HepG2 (cell line): ENCODE data around the gene C1QB. TPM values are rescaled to one million over a fixed set of nuclear protein-coding genes. Genes with fewer than 3 reads are reported as not detected.

ENCODE experiments used
- ATF7-NPFF ChIP-seq: sonication (generic); formaldehyde crosslinking; IDR thresholded peaks from 2 replicates; pipeline ENCODE4 v1.8.1; 2023; ENCODE audit warnings: mild to moderate bottlenecking, low read depth, missing genetic modification reagents, moderate library complexity
- CC2D1A ChIP-seq: sonication (generic); formaldehyde crosslinking; IDR thresholded peaks from 2 replicates; pipeline ENCODE4 v1.8.1; 2023; ENCODE audit warnings: mild to moderate bottlenecking, missing genetic modification reagents
- DR1 ChIP-seq: sonication (generic); formaldehyde crosslinking; IDR thresholded peaks from 2 replicates; pipeline ENCODE4 v1.8.0; 2021; ENCODE audit warnings: mild to moderate bottlenecking, missing genetic modification reagents, inconsistent platforms
- ESRRA ChIP-seq: sonication (generic); formaldehyde crosslinking; IDR thresholded peaks from 2 replicates; pipeline ENCODE4 v1.5.1; 2020; ENCODE audit warnings: mild to moderate bottlenecking, low read depth, missing genetic modification reagents
- FOXK2 ChIP-seq: fragments of 450-650 bp; IDR thresholded peaks from 2 replicates; pipeline ENCODE4 v1.6.1; 2016
- KLF12 ChIP-seq: sonication (generic); formaldehyde crosslinking; IDR thresholded peaks from 2 replicates; pipeline ENCODE4 v1.4.0; 2020; ENCODE audit warnings: missing genetic modification reagents, borderline replicate concordance
- MXD4 ChIP-seq: IDR thresholded peaks from 2 replicates; pipeline ENCODE4 v1.6.1; 2016; ENCODE audit warnings: mild to moderate bottlenecking, missing biosample characterization, missing genetic modification reagents
- PAX8 ChIP-seq: sonication (generic); formaldehyde crosslinking; IDR thresholded peaks from 2 replicates; pipeline ENCODE4 v1.8.0; 2022; ENCODE audit warnings: mild to moderate bottlenecking, missing genetic modification reagents, borderline replicate concordance
- POLR2AphosphoS5 ChIP-seq: IDR thresholded peaks from 2 replicates; pipeline ENCODE4 v1.6.1; 2012; ENCODE audit warnings: low read depth, low read length
- SMYD3 ChIP-seq: sonication (generic); formaldehyde crosslinking; IDR thresholded peaks from 2 replicates; pipeline ENCODE4 v1.8.1; 2023; ENCODE audit warnings: mild to moderate bottlenecking, missing genetic modification reagents
- SOX13 ChIP-seq, 3 experiments: fragments of 450-650 bp in 1 of 3; sonication (generic) in 1 of 3; formaldehyde crosslinking in 1 of 3; IDR thresholded peaks in 2 of 3; conservative IDR thresholded peaks in 1 of 3; 2 replicates each; pipeline versions ENCODE4 v1.5.0 to v1.6.1; 2016 to 2020; ENCODE audit warnings: antibody characterized with exemption in 1 of 3, mild to moderate bottlenecking in 1 of 3, missing compliant biosample characterization in 1 of 3, missing genetic modification reagents in 1 of 3, moderate library complexity in 1 of 3
- STAG1 ChIP-seq: sonication (generic); formaldehyde crosslinking; IDR thresholded peaks from 2 replicates; pipeline ENCODE4 v1.4.0; 2020; ENCODE audit warnings: missing genetic modification reagents
- XRCC5 ChIP-seq: fragments of 200-400 bp; formaldehyde crosslinking; optimal IDR thresholded peaks from 2 replicates; pipeline ENCODE3; 2017; ENCODE audit warnings: mild to moderate bottlenecking, low read length
- ZBTB20 ChIP-seq: sonication (generic); formaldehyde crosslinking; IDR thresholded peaks from 2 replicates; pipeline ENCODE4 v1.8.1; 2023; ENCODE audit warnings: missing genetic modification reagents, low read depth, mild to moderate bottlenecking, borderline replicate concordance
- ZFAT ChIP-seq: sonication (generic); formaldehyde crosslinking; conservative IDR thresholded peaks from 2 replicates; pipeline ENCODE4 v1.8.1; 2023; ENCODE audit warnings: missing genetic modification reagents, inconsistent platforms
- ZNF232 ChIP-seq: sonication (generic); formaldehyde crosslinking; IDR thresholded peaks from 2 replicates; pipeline ENCODE4 v1.4.0; 2020; ENCODE audit warnings: missing genetic modification reagents, borderline replicate concordance
- ZNF567 ChIP-seq: sonication (generic); formaldehyde crosslinking; IDR thresholded peaks from 2 replicates; pipeline ENCODE4 v1.8.1; 2023; ENCODE audit warnings: mild to moderate bottlenecking, missing genetic modification reagents, borderline replicate concordance
- ZNF629 ChIP-seq: sonication (generic); formaldehyde crosslinking; conservative IDR thresholded peaks from 2 replicates; pipeline ENCODE4 v1.5.0; 2020; ENCODE audit warnings: missing genetic modification reagents
- ZNF768 ChIP-seq: sonication (generic); formaldehyde crosslinking; IDR thresholded peaks from 2 replicates; pipeline ENCODE4 v1.4.0; 2020; ENCODE audit warnings: missing genetic modification reagents
- ZNF878 ChIP-seq: sonication (generic); formaldehyde crosslinking; IDR thresholded peaks from 2 replicates; pipeline ENCODE4 v1.8.1; 2023; ENCODE audit warnings: mild to moderate bottlenecking, missing genetic modification reagents, moderate library complexity
- polyA plus RNA-seq, 8 experiments: library from polyadenylated mRNA; depleted of rRNA in 3 of 8; stranded (reverse) in 7 of 8; unstranded in 1 of 8; fragments of >200 nt; fragmentation: Illumina TruSeq in 4 of 8; extraction: Trizol in 4 of 8; gene quantifications; 2 replicates each; pipeline versions ENCODE4 v1.2.1 to v1.2.3, GENCODE V29; 2011 to 2016; ENCODE audit warnings: low read depth in 4 of 8, missing spikeins in 1 of 8, mixed read lengths in 1 of 8; ENCODE audit not compliant: insufficient read depth in 1 of 8
- total RNA-seq, 5 experiments: library from RNA; depleted of rRNA; stranded (reverse); fragments of >200 nt; fragmentation: Illumina TruSeq; extraction: Trizol; gene quantifications; 2 replicates each; pipeline ENCODE4 v1.2.3, GENCODE V29; 2016; ENCODE audit warnings: low read depth in 1 of 5
- TF ChIP-seq, protein P1 (sequence below): sonication (generic); formaldehyde crosslinking; IDR thresholded peaks from 2 replicates; pipeline ENCODE4 v1.8.0; 2022; ENCODE audit warnings: missing genetic modification reagents, mild to moderate bottlenecking, borderline replicate concordance
- TF ChIP-seq, protein P2 (sequence below): sonication (generic); formaldehyde crosslinking; IDR thresholded peaks from 2 replicates; pipeline ENCODE4 v1.5.1; 2020; ENCODE audit warnings: mild to moderate bottlenecking, missing genetic modification reagents, moderate library complexity
- TF ChIP-seq, protein P3 (sequence below): IDR thresholded peaks from 2 replicates; pipeline ENCODE4 v1.6.1; 2016; ENCODE audit warnings: mild to moderate bottlenecking, missing biosample characterization, missing genetic modification reagents

Gene C1QB
- total and polyA plus RNA-seq, 2 of the 13 experiments (the other 11 are each of a cell fraction or from before 2014, with no cell fraction given), result not detected

DNA sequence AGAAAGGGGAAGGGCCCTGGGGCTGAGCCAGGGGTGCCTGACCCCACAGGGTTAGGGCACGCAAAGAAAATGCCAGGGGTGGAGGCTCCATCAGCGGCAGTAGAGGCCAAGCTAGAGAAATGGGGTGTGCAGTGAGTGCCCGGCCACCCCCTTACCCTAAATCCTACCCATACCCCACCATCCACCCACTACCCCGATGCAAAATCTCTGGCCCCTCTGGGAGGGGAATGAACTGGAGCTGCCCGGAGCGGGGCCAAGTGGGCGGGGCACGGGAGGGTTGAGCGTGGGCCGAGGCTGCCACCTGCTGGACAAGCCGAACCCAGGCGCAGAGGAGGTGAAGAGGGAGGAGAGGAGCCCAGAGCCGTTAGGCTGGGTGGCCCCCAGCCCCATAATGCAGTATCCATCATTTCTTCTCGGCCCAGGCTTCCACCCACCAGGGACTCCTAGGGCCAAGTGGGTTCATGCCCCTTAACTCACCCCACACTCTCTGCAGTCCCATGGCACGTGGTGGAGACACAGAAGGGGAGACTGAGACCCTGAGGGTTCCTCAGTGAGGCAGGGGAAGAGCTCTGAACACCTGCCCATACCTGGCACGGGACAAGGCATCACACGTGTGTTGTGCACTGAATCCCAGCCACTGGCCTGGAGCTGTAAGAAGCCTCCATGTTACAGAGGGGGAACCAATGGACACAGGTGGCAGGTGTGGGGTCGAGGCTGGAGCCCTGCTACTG lies 11.0 kb upstream of the C1QB start (continued):
- TF ChIP-seq ZNF232 (CRISPR knock-in tag) (no peak), ZNF629 (CRISPR knock-in tag) (no peak), ATF7-NPFF (no peak), XRCC5 (peak; percentile 57), ZNF567 (CRISPR knock-in tag) (no peak), MXD4 (CRISPR knock-in tag) (no peak), ZFAT (CRISPR knock-in tag) (no peak), ESRRA (CRISPR knock-in tag) (no peak), CC2D1A (CRISPR knock-in tag) (no peak), DR1 (CRISPR knock-in tag) (no peak), STAG1 (CRISPR knock-in tag) (peak; percentile 97), FOXK2 (no peak), POLR2AphosphoS5 (no peak), ZNF768 (CRISPR knock-in tag) (0 out of 2 replicates have a peak, but pooled peaks have one; percentile 30), SOX13 (IDR thresholded peaks at IDR 0.05) (no peak), SOX13 (CRISPR knock-in tag; conservative IDR thresholded peaks at IDR 0.05 in 1 of 2, IDR thresholded peaks at IDR 0.05 in 1 of 2) (no peak), SMYD3 (CRISPR knock-in tag) (no peak), PAX8 (CRISPR knock-in tag) (no peak), ZNF878 (CRISPR knock-in tag) (no peak), ZBTB20 (CRISPR knock-in tag) (no peak), KLF12 (CRISPR knock-in tag) (peak; percentile 90; the same call in 1 of the 2 replicates)
- TF ChIP-seq, protein P1, sequence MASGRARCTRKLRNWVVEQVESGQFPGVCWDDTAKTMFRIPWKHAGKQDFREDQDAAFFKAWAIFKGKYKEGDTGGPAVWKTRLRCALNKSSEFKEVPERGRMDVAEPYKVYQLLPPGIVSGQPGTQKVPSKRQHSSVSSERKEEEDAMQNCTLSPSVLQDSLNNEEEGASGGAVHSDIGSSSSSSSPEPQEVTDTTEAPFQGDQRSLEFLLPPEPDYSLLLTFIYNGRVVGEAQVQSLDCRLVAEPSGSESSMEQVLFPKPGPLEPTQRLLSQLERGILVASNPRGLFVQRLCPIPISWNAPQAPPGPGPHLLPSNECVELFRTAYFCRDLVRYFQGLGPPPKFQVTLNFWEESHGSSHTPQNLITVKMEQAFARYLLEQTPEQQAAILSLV, result no peak
- TF ChIP-seq, protein P2, sequence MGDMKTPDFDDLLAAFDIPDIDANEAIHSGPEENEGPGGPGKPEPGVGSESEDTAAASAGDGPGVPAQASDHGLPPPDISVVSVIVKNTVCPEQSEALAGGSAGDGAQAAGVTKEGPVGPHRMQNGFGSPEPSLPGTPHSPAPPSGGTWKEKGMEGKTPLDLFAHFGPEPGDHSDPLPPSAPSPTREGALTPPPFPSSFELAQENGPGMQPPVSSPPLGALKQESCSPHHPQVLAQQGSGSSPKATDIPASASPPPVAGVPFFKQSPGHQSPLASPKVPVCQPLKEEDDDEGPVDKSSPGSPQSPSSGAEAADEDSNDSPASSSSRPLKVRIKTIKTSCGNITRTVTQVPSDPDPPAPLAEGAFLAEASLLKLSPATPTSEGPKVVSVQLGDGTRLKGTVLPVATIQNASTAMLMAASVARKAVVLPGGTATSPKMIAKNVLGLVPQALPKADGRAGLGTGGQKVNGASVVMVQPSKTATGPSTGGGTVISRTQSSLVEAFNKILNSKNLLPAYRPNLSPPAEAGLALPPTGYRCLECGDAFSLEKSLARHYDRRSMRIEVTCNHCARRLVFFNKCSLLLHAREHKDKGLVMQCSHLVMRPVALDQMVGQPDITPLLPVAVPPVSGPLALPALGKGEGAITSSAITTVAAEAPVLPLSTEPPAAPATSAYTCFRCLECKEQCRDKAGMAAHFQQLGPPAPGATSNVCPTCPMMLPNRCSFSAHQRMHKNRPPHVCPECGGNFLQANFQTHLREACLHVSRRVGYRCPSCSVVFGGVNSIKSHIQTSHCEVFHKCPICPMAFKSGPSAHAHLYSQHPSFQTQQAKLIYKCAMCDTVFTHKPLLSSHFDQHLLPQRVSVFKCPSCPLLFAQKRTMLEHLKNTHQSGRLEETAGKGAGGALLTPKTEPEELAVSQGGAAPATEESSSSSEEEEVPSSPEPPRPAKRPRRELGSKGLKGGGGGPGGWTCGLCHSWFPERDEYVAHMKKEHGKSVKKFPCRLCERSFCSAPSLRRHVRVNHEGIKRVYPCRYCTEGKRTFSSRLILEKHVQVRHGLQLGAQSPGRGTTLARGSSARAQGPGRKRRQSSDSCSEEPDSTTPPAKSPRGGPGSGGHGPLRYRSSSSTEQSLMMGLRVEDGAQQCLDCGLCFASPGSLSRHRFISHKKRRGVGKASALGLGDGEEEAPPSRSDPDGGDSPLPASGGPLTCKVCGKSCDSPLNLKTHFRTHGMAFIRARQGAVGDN, result peak; percentile 42
- TF ChIP-seq, protein P3, sequence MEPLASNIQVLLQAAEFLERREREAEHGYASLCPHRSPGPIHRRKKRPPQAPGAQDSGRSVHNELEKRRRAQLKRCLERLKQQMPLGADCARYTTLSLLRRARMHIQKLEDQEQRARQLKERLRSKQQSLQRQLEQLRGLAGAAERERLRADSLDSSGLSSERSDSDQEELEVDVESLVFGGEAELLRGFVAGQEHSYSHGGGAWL (CRISPR knock-in tag), result no peak
